ENCODE results near the gene TAF11L11.
"Not testable (repeated sequence)": the region's sequence is repeated elsewhere in the genome, so short reads cannot be mapped to it uniquely, and the experiment has no call there.

TAF11L11 gene

DNA sequence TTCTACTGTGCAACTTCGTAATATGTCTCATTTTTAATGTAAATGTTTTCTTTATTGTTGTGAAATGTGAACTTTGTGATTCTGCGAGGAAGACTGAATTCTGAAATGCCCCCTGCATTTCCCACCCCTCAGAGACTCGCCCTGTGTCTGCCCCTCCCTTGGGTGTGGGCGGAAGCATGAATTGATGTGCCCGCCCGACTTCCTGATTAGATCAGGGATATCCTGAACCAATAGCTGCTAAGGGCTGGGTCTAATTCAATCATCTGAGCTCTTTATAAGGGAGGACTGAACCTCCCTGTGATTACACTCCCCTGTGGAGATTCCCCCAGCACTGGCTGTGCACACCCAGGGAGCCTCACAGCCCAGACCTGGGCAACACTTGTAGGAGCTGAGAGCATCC, at the start of gene TAF11L11:
Gene TAF11L11 (plus strand): TSS at position 304 of the 400 bp plus-strand sequence.
- not testable (repeated sequence) for DNase-seq (ENCODE audit: low read depth, low spot score)

DNA sequence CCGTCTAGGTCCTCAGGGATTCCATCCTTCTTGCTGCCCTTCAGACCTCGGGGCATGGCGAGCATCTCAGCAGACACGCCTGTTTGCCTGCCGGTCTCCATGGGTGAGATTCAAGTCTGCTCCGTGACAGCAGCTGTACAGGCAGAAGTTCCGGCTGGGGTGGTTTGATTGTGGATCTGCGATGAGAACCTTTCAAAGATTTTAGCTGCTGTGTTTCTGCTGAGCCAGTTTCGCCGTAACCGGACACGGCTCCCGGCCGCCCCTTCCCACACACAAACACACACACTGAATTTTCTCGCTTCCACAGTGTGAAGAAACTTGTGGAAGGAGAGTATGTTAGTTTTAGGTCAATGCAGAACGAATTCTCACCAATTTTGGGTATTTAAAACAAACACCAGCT, 18.3 kb upstream of the TAF11L11 start, which contains the start of gene TAF11L7:
Gene TAF11L7 (minus strand): TSS at position 101 of the 400 bp plus-strand sequence.
- DNase-seq (ENCODE audit: low read depth, low spot score) = not testable (repeated sequence)

GRCh38 chr5:17590860-17591259, 13.1 kb upstream of the TAF11L11 start, which contains the start of gene TAF11L8:
TSS of gene TAF11L8 (minus strand) at chr5:17590960.
- DNase-seq (ENCODE audit: low read depth, low spot score) = not testable (repeated sequence)

- DNase-seq (ENCODE audit: low read depth, low spot score) = not testable (repeated sequence)
Measured at GRCh38 chr5:17594255-17594654, 9.7 kb upstream of the TAF11L11 start, which contains the start of gene TAF11L9. TSS of gene TAF11L9 (minus strand) at chr5:17594394.

DNA sequence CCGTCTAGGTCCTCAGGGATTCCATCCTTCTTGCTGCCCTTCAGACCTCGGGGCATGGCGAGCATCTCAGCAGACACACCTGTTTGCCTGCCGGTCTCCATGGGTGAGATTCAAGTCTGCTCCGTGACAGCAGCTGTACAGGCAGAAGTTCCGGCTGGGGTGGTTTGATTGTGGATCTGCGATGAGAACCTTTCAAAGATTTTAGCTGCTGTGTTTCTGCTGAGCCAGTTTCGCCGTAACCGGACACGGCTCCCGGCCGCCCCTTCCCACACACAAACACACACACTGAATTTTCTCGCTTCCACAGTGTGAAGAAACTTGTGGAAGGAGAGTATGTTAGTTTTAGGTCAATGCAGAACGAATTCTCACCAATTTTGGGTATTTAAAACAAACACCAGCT, 6.3 kb upstream of the TAF11L11 start, which contains the start of gene TAF11L10:
Gene TAF11L10 (minus strand): TSS at position 101 of the 400 bp plus-strand sequence.
- not testable (repeated sequence) for DNase-seq (ENCODE audit: low read depth, low spot score)

GRCh38 chr5:17604951-17605350, 968 bp downstream of the TAF11L11 start:
- no peak for DNase-seq (ENCODE audit: low read depth, low spot score)

- not testable (repeated sequence) for DNase-seq (ENCODE audit: low read depth, low spot score)
Measured at GRCh38 chr5:17607461-17607860, 3.5 kb downstream of the TAF11L11 start.

DNA sequence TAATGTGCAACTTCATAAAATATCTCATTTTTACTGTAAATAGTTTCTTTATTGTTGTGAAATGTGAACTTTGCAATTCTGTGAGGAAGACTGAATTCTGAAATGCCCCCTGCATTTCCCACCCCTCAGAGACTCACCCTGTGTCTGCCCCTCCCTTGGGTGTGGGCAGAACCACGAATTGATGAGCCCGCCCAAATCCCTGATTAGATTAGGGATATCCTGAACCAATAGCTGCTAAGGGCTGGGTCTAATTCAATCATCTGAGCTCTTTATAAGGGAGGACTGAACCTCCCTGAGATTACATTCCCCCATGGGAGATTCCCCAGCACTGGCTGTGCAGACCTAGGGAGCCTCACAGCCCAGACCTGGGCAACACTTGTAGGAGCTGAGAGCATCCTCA, 6.1 kb downstream of the TAF11L11 start, which contains the start of gene TAF11L12:
Gene TAF11L12 (plus strand): TSS at position 301 of the 400 bp plus-strand sequence.
- DNase-seq (ENCODE audit: low read depth, low spot score) = not testable (repeated sequence)

- DNase-seq (ENCODE audit: low read depth, low spot score) = no peak
Measured at GRCh38 chr5:17614872-17615605, 11.1 kb downstream of the TAF11L11 start.

- DNase-seq (ENCODE audit: low read depth, low spot score) = no peak
Measured at GRCh38 chr5:17619354-17619753, 15.4 kb downstream of the TAF11L11 start.

- no peak for DNase-seq (ENCODE audit: low read depth, low spot score)
Measured at GRCh38 chr5:17620627-17621026, 16.6 kb downstream of the TAF11L11 start.

DNA sequence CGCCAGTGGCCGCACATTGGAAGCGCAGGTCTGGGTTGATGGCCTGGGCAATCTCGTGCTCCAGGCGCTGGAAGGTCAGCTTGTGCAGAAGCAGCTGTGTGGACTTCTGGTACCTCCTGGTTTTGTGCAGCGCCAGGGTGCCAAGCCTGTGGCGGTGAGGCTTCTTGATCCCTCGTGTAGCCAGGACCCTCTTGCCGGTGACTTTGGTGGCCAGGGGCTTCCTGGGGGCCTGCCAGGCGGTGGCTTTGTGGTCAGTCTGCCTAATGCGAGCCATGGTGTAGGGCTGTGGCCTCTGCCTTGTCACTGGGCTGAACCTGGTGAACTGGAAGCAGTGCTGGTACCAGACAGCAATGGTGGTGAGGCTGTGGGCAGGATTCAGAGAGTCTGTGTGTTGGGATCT, 21.7 kb downstream of the TAF11L11 start:
- DNase-seq (ENCODE audit: low read depth, low spot score) = no peak

GRCh38 chr5:17631788-17632187, 27.8 kb downstream of the TAF11L11 start, which contains the start of gene TAF11L13:
TSS of gene TAF11L13 (plus strand) at chr5:17632088.
- not testable (repeated sequence) for DNase-seq (ENCODE audit: low read depth, low spot score)

DNA sequence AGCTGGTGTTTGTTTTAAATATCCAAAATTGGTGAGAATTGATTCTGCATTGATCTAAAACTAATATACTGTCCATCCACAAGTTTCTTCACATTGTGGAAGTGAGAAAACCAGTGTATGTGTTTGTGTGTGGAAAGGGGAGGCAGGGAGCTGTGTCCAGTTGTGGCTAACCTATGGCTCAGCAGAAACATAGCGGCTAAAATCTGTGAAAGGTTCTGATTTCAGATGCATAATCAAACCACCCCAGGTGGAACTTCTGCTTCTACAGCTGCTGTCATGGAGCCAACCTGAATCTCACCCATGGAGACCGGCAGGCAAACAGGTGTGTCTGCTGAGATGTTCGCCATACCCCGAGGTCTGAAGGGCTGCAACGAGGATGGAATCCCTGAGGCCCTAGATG, 30.2 kb downstream of the TAF11L11 start, which contains the start of gene TAF11L14:
Gene TAF11L14 (plus strand): TSS at position 301 of the 400 bp plus-strand sequence.
- no peak for DNase-seq (ENCODE audit: low read depth, low spot score)

DNA sequence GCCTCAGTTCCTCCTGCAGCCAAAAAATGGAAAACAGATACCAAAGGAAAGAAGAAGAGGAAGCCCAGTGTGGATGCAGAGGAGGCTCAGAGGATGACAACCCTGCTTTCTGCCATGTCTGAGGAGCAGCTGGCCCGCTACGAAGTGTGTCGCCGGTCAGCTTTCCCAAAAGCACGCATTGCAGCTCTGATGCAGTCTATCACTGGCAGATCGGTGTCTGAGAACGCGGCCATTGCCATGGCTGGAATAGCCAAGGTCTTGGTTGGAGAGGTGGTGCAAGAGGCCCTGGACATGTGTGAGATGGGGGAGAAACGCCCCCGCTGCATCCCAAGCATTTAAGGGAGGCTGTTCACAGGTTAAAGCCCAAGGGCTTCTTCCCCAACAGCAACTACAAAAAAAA, 45.2 kb downstream of the TAF11L11 start:
- DNase-seq (ENCODE audit: low read depth, low spot score) = not testable (repeated sequence)

DNA sequence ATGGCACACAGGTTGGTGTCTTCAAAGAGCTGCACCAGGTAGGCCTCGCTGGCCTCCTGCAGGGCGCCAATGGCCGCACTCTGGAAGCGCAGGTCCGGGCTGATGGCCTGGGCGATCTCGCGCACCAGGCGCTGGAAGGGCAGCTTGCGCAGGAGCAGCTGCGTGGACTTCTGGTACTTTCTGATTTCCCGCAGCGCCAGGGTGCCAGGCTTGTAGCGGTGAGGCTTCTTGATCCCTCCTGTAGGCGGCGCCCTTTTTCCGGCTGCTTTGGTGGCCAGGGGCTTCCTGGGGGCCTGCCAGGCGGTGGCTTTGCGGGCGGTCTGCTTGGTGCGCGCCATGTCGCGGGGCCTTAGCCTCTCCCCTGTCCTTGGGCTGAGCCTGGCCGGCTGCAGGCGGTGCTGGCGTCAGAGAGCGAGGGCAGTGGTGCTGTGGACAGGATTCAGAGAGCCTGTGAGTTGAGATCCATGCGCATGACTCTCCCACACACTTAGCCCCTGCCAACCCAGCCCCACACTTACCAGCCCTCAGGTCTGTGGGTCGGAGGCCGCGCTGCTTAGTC, 51.3 kb downstream of the TAF11L11 start:
- DNase-seq (ENCODE audit: low read depth, low spot score) = not testable (repeated sequence)
